Measurements from ENCODE around the gene NRDC.
A peak's percentile ranks its signal among the peaks of the same experiment; 100 is the strongest.

The NRDC gene

DNA sequence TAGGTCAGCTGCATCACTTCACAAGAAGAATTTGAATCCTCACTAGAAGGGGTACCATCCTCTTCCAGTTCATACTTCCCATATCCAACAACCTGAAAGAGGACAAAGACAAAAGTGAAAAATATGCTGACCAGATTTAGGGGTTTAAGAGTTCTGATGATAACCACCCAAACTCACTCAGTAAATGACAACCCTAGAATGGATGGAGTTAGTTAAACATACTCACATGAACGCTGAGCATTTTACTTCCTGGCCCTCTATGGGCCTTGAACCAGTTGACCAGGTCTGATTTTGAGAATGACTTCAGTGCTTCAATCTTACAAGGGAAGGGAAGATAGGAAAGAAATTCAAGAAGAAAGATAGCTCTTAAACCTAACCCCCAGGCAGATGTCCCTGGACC lies 89.2 kb downstream of the NRDC start:
- TF ChIP-seq, protein P1, sequence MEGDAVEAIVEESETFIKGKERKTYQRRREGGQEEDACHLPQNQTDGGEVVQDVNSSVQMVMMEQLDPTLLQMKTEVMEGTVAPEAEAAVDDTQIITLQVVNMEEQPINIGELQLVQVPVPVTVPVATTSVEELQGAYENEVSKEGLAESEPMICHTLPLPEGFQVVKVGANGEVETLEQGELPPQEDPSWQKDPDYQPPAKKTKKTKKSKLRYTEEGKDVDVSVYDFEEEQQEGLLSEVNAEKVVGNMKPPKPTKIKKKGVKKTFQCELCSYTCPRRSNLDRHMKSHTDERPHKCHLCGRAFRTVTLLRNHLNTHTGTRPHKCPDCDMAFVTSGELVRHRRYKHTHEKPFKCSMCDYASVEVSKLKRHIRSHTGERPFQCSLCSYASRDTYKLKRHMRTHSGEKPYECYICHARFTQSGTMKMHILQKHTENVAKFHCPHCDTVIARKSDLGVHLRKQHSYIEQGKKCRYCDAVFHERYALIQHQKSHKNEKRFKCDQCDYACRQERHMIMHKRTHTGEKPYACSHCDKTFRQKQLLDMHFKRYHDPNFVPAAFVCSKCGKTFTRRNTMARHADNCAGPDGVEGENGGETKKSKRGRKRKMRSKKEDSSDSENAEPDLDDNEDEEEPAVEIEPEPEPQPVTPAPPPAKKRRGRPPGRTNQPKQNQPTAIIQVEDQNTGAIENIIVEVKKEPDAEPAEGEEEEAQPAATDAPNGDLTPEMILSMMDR (IDR thresholded peaks at IDR 0.05; ENCODE audit: control insufficient read depth, insufficient read depth, low read depth, low read length, missing control alignments): no peak
- no peak overlapping the region for H3K4me3 ChIP-seq (ENCODE audit: control insufficient read depth, low read depth, low read length)
- DNase-seq (ENCODE audit: low read depth): no peak

DNA sequence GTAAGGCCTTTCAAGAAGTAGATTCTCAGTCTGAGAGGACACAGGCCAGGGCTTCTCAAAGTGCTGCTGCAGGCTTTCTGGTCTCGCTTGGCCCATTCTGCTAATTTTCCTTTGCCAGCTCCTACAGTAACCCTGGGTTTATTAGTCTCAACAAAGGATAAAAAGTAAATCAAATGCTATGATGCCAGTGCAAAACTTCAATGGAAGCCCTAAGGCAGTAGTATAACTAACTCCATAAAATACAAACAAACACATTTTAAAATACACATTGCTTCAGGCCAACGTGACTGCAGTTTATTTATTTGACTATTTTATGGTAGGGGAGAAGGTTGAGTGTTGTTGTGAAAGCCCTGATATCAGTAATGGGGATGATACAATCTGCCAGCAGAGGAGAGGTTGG lies 89.6 kb downstream of the NRDC start:
- no peak for DNase-seq (ENCODE audit: low read depth)
- TF ChIP-seq, protein P1 (IDR thresholded peaks at IDR 0.05; ENCODE audit: control insufficient read depth, insufficient read depth, low read depth, low read length, missing control alignments): no peak

DNA sequence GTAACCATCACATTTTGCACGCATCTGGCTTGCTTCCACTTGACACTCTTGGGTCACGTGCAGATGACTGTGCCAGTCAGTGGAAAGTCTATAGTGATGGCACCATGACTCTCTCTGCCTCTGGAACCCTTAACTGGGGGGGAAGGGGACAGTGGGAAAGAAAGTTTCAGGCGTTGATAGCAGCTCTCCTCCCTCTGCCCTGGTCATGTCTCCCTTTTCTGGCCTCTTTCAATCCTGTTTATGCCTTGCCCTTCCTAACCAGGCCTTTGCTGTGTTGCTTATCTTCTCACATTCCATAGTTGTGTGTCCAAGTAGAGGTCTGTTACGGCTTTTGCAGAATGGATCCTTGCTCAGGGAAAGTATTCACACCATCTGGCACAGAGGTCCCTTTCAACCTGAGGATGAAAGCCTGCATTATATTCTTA lies 93.5 kb downstream of the NRDC start:
- DNase-seq (ENCODE audit: low read depth): no peak
- TF ChIP-seq, protein P1 (IDR thresholded peaks at IDR 0.05; ENCODE audit: control insufficient read depth, insufficient read depth, low read depth, low read length, missing control alignments): no peak
- H3K4me3 ChIP-seq (ENCODE audit: control insufficient read depth, low read depth, low read length): no peak overlapping the region

More for the DNA sequence above, 89.6 kb downstream of the NRDC start:
- no peak overlapping the region for H3K4me3 ChIP-seq (ENCODE audit: control insufficient read depth, low read depth, low read length)

- TF ChIP-seq, protein P1 (IDR thresholded peaks at IDR 0.05; ENCODE audit: control insufficient read depth, insufficient read depth, low read depth, low read length, missing control alignments): no peak
- no peak overlapping the region for H3K4me3 ChIP-seq (ENCODE audit: control insufficient read depth, low read depth, low read length)
- DNase-seq (ENCODE audit: low read depth): no peak
These were observed 97.6 kb downstream of the NRDC start for GRCh38 chr1:51780927-51781326.

GRCh38 chr1:51776408-51776807 lies 102.1 kb downstream of the NRDC start:
- TF ChIP-seq, protein P1 (IDR thresholded peaks at IDR 0.05; ENCODE audit: control insufficient read depth, insufficient read depth, low read depth, low read length, missing control alignments): no peak
- no peak overlapping the region for H3K4me3 ChIP-seq (ENCODE audit: control insufficient read depth, low read depth, low read length)
- DNase-seq (ENCODE audit: low read depth): no peak

DNA sequence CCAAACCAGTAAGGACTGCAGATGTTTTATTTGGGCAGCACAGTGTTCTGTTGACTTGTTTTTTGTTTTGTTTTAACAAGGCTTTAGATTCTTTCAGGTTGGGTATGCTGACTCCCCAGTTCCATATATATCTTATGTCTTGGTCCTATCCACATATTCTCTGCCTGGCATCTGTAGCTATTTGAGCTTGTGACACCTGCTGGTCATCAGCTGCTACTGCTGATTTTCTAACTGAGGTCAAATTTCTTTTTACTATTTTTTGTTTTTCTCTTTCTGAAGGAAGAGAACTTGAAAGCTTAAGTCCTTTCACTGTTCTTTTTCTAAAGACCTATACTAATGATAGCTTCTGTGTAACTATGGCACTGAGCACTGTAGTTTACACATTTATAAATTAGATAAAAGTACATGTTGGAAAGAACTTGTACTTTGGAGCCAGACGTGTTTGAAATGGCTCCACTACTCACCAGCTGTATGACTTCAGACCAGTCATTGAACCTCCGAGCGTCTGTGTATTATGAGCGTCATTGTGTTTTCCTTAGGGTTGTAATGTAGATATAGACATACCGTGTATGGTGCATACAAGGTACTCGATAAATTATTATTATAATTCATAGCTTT lies 109.4 kb downstream of the NRDC start:
- peak; percentile 32 for DNase-seq (ENCODE audit: low read depth)
- TF ChIP-seq, protein P1 (IDR thresholded peaks at IDR 0.05; ENCODE audit: control insufficient read depth, insufficient read depth, low read depth, low read length, missing control alignments): peak; percentile 78
- no peak overlapping the region for H3K4me3 ChIP-seq (ENCODE audit: control insufficient read depth, low read depth, low read length)
